HG02610 (cell line): ENCODE data around the gene PITPNM3.

Experiments
- ATAC-seq: cut with Tn5 transposase; IDR thresholded peaks from one replicate; pipeline ENCODE4 v1.9.1; 2021; ENCODE audit warnings: mild to moderate bottlenecking, moderate library complexity; ENCODE audit not compliant: unreplicated experiment

PITPNM3 gene

GRCh38 chr17:6449307-6449706, 107.0 kb downstream of the PITPNM3 start:
- no peak for ATAC-seq

DNA sequence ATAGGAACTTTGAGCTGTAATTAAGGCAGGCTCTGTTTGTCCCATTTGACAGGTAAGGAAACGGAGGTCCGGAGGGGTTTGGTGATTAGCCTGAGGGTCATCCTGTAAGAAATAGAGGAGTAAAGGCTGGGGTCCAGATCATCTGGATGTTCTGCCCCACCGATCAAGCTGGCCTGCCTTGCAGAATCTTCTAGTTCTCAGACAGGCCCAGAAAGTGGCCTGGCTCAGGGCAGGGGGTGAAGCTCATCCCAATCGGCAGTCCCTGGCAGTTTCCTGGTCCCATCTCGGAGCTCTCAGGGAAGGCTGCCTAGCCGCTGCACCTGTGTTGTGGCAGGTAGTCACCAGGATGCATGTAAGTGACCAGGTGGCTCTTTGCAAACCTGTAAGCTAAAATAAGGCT, 107.9 kb downstream of the PITPNM3 start:
- ATAC-seq: no peak

DNA sequence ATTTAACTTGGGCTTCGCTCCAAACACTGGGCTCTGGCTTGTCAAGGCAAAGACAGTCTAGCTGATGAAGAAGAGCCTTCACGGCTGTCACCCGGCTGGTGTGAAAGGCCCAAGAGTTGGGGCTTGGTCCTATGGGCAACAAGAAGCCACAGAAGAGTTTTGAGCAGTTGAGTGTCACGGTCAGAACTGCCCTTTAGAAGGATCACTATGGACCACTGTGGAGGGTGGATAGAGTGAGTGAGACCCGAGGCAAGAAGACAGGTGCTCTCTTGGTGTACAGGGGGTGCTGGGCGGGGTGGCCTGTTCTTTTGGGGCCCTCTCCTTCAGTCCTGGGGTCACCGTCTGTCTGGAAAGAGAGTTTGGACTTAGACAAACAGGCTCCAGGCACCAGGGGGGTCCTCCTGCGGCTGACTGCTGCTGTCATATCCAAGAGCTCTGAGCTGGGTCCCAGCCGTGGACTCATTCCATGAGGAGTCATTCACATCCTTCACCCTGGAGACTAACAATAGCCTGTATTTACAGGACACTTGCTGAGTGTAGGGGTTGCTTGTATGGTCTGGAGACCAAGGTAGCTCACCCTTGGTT, 109.7 kb downstream of the PITPNM3 start:
- ATAC-seq: no peak

DNA sequence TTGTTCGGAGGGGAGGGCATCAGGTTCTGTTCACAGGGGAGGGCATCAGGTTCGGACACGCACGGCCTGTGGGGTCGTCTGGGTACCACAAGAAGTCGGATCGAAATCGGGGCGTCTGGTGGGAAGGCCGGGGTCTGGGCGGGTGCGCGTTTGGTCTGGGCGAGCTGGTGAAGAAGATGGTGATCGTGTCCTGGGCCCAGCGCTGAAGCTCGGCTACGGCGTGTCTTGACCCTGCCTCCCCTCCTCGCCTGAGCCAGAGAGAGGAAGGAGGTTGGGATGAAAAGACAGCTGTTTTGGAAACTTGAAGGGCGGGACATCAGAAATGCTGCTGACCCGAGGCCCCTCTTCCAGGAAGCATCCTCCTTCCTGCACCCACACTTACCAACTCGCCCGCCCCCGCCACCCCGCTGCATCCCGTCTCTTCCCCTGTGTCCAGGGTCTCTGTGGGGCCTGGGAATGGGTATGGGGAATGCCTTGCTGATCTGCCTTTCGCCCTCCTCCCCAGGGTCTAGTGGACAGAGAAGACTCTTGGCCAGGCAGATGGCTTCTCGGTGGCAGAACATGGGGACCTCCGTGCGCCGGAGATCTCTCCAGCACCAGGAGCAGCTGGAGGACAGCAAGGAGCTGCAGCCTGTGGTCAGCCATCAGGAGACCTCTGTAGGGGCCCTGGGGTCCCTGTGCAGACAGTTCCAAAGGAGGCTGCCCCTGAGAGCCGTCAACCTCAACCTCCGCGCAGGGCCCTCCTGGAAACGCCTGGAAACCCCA, 111.6 kb downstream of the PITPNM3 start:
- no peak for ATAC-seq

DNA sequence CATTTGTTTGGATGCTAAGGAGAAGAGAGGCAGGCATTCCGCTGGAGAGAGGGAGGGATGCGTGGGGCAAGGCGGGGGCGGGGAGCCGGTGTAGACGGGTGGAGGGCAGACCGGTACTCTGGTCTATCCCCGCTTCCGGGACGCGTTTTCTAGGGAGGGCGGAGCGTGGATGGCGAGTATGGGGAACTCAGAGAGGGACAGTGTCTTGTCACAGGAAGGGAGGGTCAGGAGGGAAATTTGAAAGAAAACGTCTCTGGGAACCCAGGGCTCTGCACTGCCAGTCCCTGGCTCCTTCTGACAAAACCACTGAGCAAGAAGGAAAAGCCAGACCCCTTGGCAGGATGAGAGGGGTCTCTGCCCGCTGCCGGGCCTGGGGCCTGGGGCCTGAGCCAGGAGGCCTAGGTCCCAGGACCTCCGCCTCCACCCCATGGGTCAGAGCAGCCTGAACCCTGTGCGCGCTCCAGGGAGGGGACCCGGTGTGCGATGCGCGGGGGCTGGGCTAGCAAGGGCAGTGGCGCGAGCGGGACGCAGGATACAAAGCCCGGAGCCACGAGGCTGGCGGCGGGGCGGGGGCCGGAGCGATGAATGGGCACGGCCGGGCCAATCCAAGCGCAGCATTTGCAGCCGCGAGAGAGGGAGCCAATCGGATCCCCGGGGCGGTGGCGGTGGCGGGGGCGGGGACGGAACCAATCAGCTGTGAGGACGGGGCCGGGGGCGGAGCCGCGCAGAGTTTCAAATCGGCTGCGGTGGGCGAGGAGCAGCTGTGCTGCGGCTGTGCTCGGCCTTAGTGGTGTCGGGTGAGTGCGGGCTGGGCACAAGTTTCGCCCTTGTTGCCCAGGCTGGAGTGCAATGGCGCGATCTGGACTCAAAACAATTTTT, 112.4 kb downstream of the PITPNM3 start, which contains the start of gene PIMREG:
TSS of gene PIMREG (plus strand) at position 764 of the 879 bp plus-strand sequence. CDS start 656 bp downstream, outside the sequence.
- ATAC-seq: peak; percentile 82

- ATAC-seq: no peak
Measured at GRCh38 chr17:6442775-6443174, 113.6 kb downstream of the PITPNM3 start.

- no peak for ATAC-seq
Measured at GRCh38 chr17:6439951-6440350, 116.4 kb downstream of the PITPNM3 start.

DNA sequence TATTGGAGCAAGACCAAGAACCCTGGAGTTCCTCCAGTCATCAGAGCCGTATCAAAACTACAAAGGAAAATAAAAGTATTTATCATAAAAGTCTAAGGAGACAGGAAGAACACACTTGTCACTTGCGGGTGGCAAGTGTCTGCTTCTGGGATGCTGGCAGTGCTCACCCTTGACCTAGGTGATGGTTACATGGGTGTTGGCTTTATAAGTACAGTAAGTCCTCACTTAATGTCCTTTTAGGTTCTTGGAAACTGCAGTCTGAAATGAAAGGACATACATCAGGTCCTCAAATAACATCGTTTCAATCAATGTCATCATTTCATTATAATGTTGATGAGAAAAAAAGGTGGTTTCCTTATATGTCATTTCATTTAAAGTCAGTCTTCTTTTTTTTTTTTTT, 118.4 kb downstream of the PITPNM3 start:
- no peak for ATAC-seq

DNA sequence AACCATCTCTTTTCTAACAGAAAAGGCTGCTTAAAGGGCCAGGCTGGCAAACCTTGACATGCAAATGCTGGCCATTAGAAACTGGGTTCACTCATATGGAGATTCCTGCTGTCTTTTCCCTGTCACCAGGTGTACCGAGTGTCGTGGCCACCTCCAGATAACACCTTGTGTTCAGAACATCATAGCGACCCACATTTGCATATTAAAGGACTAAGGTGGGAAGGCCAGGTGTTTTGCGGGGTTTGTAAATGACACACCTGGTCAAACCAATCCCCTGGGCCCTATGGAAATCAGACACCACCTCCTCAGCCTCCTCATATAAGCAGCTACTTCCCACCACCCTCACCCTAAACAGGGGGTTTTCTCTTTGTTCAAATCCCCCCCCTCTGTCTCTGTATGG, 118.9 kb downstream of the PITPNM3 start:
- no peak for ATAC-seq

DNA sequence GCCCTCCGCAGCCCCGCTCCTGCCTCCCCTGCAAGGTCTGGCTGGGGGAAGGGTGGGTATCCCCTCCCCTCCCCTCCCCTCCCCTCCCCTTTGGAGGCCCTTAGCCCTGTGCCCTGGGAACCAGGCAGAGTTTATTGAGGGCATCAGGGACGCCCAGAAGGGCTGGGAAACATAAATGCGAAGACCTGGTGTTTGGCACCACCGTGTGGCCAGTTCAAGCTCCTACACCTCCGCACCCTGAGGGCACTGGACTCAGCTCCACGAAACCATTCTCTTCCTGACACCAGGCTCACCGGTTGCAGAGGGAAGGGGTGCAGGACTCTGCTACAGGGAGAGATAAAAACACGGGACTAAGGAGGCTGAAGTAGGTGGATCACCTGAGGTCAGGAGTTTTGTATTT, 120.4 kb downstream of the PITPNM3 start:
- no peak for ATAC-seq

DNA sequence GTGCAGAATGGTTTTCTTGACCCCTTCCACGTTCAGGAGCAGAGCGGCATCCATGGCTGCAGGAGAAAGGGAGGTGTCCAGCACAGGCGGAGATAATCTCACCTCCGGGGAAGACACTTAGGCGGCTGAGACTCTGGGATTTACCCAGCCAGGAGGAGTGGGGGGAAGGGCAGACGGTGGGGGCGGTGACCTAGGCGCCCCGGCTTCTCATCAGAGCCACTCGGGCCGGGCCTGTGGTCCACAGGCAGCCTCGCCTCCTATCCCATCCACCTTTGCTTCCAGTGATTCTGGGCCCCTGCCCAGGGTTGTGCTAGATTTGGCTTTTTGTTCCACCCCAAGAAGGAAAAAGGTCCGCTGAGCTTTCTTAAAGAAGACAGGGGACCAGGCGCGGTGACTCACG, 121.3 kb downstream of the PITPNM3 start, which contains the start of gene AIPL1:
TSS of gene AIPL1 (minus strand) at position 71 of the 400 bp plus-strand sequence. CDS start at position 54, 17 bp downstream.
- ATAC-seq: no peak

DNA sequence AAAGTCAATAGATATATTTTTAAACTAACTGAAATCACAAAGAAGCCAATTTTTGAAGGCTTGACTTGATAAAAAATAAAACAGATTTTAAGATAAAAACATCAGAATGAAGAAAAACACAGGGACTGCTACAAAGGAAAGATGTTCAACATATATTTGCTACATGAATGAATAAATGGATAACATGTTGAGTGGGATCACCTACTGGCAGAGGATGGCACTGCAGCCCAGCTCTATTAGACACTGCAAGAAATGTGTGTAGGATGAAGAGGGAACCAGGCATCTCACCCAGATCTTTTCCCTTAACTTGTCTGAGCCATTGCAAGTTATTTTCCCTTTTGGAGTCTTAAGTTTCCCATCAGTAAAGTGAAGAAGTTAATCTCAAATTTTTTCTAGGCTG, 125.6 kb downstream of the PITPNM3 start:
- no peak for ATAC-seq

GRCh38 chr17:6429266-6429665, 127.1 kb downstream of the PITPNM3 start:
- no peak for ATAC-seq

GRCh38 chr17:6428207-6428965, 128.0 kb downstream of the PITPNM3 start:
- ATAC-seq: no peak

- no peak for ATAC-seq
Measured at GRCh38 chr17:6427279-6427781, 129.0 kb downstream of the PITPNM3 start.

- no peak for ATAC-seq
Measured at GRCh38 chr17:6426356-6427101, 129.8 kb downstream of the PITPNM3 start.

DNA sequence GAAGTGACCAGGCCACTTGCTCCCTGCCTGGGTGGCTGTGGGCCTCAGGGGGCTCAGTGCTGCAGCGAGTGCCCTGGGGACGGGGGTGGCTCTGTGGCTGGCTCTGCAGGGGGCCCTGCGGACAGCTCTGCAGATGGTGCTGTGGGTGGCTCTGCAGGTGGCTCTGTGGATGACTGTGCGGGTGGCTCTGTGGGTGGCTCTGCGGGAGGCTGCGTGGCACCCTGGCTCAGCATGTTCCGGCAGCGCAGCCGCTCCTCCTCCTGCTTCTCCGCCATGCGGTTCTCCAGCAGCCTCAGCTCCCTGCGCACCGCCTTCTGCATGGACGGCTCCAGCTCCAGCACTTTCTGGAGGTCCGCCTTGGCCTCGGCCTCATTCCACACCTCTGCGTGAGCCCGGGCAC, 130.9 kb downstream of the PITPNM3 start:
- no peak for ATAC-seq

GRCh38 chr17:6423931-6424330, 132.4 kb downstream of the PITPNM3 start:
- no peak for ATAC-seq

- ATAC-seq: no peak
Measured at GRCh38 chr17:6422654-6423241, 133.6 kb downstream of the PITPNM3 start.
